Bone marrow (tissue), 2 donors: Measurements from ENCODE around the gene MCRIP2.

Experiments
- DNase-seq, 2 donors: peaks; one replicate each; lab custom pipeline; 2025; lab: John Stamatoyannopoulos, UW

Gene MCRIP2

DNA sequence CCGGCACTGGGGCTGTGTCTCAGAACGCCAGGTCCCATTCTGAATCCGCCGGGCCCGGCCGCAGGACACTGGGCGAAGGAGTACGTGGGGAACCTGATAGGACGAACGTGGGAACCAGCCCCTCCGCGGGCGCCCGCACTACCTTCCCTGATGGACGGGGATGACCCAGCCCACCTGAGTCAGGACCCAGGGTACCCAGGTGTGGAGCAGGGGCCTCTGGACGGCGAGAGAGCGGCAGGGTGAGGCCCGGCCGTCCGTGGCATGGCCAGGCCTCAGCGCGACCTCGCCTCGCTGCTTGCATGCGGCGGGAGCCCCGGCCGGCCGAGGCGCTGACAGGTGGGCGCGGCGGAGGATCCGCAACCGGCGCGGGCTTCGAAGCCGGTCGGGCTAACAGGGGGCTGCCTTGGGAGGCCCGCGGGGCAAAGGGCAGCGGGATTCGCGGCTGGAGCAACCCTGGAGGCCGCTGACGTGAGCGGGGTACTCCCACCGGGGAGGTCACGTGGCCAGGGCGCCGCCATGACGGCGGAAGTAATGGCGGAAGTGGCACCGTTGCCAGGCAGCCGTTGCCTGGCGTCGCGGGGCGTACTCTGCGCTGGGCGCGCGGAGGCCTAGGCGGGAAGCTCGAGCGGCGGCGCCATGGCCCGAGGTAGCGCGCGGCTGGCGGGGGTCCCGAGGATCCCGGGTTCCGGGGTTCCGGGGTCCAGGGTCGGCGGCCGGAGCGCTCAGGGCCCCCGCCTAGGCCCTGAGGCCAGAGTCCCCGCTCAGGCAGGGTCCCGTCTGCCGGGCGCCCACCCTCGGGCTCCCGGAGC is 7.4 kb downstream of the MCRIP2 start, which contains the start of gene WDR90:
TSS of gene WDR90 (plus strand) at position 585 of the 809 bp plus-strand sequence. CDS start at position 637, 52 bp downstream.
- peak; percentile 84 to 85 for DNase-seq

DNA sequence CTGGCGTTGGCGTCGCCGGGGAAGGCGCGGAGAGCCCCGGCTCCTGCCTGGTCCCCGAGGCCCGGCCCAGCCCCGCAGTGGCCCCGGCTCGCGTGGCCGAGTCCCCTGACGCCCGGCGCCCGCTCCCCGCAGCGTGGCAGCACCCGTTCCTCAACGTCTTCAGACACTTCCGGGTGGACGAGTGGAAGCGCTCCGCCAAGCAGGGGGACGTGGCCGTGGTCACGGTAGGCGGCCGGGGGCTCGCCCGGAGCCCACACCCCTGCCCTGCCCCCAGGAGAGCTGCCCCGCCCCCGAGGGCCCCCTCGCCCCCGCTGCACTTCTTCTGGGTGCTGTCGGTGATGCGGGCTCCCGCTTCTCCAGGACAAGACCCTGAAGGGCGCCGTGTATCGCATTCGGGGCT is 8.0 kb downstream of the MCRIP2 start:
- peak in 1 of 2 donors; percentile 36 for DNase-seq

DNA sequence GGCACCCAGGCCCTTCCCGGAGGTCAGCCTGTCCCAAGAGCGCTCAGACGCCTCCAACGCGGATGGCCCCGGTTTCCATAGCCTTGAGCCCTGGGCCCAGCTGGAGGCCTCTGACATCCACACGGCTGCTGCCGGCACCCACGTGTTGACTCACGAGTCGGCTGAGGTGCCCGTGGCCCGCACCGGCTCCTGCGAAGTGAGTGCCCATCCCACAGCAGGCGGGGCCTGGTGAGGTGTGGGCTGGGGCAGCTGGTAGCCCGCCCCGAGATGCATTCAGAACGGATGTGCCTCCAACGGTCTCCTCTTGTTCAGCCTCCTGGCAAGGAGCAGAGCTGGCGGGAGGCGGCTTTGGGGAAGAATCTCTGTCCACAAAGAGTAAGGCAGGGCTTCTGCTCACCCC is 10.2 kb downstream of the MCRIP2 start:
- no peak for DNase-seq

DNA sequence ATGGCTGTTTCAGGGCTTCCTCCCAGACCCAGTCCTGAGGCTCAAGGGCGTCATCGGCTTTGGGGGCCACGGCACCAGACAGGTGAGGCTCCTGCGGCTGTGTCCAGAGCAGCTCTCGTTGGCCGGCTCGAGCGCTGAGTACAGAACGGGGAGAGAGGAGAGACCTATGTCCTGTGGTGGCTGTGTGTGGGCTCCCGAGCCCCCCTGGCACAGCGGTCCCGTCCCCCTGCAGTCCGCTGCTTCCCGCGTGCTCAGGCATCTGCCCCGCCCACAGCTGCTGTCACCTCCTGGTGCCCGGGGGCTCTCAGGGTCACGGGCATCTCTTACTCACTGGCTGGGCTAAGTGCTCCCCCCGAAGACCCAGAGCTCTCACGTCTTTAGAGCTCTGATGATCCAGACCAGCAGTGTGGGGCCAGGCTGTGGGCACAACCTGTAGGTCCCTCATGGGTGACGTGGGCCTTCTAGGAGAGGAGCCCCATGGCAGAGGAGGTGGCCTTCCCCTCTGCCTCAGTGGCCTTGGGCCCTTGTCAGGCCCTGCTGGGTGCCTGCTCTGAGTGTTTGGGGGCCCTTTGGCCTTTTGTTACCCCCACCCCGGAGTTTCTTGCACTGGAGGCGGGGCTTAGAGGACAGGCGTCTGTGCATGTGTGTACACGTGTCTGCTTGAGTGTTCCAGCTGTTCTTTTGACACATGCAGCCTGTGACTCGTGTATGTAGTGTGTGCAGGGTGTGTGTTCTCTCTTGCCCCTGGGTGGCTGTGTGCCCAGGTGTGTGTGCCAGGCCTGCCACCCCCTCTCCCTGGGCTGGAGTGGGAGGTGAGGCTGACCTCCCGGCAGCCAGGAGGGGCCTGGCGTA is 11.1 kb downstream of the MCRIP2 start:
- DNase-seq = no peak

DNA sequence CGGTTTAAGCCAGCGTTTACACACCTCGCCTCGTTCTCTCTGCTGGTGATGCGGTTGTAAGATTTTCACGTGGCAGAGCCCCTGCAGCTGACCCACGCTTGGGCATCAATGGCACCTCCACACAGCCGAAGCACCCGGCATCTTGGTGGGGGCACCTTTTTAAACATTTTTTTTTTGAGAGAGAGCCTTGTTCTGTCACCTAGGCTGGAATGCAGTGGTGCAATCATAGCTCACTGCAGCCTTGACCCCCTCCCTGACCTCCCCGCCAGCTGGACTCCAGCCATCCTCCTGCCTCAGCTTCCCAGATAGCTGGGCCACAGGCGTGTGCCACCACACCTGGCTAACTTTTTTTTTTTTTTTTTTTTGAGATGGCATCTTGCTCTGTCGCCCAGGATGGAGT is 12.4 kb downstream of the MCRIP2 start:
- no peak for DNase-seq

DNA sequence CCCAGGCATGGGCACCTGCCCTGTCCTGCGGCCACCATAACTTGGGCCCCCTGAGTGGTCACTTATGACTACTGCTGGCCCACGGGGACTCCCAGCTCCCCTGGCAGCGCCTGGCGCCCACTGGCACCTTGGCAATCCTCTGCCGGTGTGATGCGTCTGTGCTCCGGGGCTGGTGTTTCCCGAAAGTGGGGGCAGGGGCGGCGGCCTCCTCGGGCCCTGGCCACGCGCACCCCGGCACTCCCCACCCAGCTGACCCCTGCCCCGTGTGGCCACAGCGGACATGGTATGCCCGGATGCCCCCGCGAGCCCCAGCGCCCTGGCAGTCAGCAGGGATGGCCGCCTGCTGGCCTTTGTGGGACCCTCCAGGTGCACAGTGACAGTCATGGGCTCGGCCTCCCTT is 15.9 kb downstream of the MCRIP2 start:
- DNase-seq = no peak

DNA sequence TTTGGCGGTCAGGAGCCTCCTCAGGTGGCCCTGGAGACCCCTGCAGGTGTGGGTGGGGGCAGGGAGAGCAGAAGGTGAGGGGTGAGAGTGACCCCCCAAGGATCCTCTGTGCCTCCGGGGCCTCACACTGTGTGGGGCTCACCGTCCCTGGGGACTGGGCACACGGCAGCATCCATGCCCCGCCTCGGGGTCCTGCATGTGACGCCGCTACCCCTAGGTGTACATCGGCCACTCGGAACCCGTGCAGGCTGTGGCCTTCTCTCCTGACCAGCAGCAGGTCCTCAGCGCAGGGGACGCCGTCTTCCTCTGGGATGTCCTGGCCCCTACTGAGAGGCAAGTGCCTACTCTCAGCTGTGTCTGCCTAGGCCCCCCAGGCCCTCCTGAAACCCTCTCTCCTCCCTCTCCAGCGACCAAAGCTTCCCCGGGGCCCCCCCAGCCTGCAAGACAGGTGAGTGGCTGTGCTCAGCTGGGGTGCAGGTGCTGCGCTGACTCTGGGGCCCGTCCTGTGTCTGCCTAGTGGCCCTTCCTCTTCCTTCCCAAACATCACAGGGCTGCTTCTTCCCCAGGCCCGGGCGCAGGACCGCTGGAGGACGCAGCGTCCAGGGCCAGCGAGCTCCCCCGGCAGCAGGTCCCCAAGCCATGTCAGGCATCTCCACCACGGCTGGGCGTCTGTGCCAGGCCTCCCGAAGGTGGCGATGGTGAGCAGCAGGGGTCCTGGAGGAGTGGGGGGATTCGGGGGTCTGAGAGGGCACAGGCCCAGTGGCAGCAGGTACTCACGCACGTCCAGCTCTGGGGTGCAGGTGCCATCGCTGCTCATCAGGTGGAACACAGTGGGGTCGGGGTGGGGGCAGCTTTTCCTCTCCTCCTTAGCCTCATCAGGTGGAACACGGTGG is 17.3 kb downstream of the MCRIP2 start:
- no peak for DNase-seq

DNA sequence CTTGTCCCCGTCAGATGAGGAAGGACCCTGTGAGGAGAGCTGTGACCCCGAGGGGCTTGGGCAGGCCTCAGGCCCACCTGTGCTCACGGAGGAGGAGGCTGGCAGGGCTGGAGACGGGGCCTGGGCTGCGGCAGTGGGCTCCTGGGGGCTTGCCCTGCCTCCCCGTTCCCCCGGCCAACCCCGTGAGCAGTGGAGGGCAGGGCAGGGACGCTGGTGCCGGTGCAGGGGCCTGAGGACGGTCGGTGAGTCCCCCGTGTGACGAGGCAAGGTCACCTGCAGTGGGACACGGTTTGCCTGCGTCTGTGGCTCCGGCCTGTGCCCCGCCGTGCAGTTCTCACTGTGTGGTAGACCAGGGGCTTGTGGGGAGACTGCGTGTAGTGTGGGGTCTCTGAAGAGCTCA is 18.0 kb downstream of the MCRIP2 start:
- no peak for DNase-seq

DNA sequence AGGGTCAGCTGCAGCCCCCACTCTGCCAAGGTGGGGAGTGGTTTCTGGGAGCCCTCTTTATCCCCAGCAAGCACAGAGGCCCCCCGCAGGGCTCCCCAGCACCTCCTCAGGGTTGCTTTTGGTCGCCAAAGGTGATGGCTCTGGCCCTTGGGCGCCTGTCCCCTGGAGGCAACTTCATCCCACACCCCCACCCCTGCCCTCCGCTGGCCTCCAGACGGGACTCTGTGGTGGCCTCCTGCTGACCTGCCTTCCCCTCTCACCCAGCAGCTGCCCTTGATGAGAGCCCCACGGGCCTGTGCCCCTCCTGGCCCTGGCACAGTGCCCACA is 18.5 kb downstream of the MCRIP2 start:
- no peak for DNase-seq

DNA sequence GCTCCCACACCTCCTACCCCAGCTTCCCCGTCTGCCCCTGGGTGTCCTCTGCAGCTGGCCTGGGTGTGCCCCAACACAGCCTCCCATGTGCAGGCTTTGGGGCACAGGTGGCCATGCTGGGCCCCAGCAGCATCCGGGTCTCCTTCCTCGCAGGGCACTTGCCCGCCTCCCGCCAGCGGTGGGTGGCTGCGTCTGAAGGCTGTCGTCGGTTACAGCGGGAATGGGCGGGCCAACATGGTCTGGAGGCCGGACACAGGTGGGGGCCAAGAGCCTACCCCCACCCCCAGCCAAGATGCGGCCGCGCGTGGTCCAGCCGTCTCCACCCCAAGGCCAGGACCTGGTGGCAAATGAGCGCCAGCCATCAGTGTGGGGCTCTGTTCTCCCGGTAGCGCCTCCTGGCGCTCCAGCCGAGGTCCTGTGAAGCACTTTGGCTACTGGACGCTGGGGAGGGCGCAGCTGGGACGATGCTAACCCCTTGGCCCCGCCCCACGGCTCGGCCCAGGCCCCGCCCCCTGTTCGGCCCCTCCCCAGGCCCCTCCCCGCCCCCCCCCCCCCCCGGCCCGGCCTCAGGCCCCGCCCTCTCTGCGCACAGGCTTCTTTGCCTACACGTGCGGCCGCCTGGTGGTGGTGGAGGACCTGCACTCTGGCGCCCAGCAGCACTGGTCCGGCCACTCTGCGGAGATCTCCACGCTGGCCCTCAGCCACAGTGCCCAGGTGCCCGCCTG is 19.0 kb downstream of the MCRIP2 start:
- peak in 1 of 2 donors; percentile 66 for DNase-seq

DNA sequence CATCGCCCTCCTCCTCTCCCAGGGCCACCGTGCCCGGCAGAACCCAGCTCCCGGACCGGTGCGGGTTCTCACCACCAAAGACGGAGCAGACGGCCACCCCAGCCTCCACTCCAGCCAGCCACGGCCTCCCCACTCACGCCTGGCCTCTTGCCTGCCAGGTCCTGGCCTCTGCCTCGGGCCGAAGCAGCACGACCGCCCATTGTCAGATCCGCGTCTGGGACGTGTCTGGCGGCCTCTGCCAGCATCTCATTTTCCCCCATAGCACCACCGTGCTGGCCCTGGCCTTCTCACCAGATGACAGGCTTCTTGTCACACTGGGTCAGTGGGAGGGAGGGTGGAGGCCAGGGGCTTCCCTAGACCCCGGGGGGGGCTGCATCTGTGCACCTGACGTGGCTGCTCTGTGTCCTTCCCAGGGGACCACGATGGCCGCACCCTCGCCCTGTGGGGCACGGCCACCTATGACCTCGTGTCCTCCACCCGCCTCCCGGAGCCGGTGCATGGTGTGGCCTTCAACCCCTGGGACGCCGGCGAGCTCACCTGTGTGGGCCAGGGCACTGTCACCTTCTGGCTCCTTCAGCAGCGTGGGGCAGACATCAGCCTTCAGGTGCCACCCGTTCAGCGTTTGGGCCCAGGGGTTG is 19.7 kb downstream of the MCRIP2 start:
- DNase-seq = no peak

DNA sequence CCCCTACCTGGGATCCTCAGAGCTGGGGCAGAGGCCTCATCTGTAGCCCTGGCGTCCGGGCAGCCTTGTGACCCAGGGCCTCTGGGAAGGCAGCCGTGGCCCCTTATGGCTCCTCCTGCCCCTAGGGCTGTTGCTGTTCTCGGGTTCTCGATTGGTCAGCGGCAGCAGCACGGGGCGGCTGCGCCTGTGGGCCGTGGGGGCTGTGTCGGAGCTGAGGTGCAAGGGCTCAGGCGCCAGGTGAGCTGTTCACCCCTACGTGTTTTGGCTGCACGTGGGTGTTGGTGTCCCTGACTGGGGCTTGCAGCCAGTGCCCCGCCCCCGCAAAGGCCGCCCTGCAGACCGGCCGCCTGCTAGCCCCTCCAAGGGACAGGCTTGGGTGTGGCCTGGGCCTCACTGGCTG is 20.5 kb downstream of the MCRIP2 start:
- no peak for DNase-seq

DNA sequence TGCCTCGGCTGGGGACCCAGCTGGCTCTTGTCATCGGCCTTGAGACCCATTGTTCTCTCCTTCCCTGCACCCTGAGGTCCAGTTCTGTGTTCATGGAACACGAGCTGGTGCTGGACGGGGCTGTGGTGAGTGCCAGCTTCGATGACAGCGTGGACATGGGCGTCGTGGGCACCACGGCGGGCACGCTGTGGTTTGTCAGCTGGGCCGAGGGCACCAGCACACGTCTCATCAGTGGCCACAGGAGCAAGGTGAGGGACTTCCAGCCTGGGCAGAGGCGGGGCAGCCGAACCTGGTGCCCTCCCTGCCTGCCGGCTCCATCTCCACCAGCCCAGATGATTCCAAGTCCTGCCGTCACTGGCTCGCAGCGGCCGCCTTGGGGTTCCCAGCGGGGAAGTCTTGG is 21.0 kb downstream of the MCRIP2 start:
- no peak for DNase-seq

DNA sequence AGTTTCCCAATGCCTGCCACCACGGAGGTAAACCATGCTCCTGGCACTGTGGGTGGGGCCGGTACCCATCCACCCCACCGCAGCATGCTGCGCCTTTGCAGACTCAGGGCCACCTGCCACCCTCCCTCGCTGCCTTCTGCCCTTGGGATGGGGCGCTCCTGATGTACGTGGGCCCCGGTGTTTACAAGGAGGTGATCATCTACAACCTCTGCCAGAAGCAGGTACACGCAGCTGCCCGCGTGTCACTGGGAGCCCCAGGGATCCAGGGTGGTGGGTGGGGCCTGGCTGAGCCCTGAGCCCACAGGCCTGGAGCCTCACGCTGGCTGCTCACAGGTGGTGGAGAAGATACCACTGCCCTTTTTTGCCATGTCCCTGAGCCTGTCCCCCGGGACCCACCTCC is 24.9 kb downstream of the MCRIP2 start:
- DNase-seq = no peak

DNA sequence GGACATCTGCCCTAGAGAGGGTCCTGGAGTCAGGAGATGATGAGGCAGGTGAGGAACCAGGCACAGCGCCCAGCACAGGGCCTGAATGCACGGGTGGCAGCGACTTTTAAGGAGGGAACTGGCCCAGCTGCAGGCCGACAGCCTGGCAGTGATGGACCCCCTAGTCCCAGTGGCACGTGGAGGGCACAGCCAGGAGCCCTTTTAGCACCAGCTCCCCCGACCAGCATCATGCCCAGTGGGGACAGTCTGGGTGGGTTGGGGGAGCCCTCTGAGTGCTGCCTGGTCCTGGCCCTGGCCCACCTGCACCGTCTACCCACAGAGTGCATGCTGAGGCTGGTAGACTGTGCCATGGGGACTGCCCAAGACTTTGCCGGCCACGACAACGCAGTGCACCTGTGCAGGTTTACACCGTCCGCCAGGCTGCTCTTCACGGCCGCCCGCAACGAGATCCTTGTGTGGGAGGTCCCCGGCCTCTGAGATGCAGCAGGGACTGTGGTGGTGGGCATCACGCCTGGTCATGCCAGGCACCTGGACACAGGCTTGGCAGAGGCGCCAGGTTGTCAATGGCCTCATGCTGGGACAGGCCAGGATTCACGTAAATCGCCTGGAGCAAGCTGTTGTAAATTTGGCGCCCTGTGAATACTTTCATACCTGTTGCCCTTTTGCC is 25.6 kb downstream of the MCRIP2 start:
- no peak for DNase-seq

DNA sequence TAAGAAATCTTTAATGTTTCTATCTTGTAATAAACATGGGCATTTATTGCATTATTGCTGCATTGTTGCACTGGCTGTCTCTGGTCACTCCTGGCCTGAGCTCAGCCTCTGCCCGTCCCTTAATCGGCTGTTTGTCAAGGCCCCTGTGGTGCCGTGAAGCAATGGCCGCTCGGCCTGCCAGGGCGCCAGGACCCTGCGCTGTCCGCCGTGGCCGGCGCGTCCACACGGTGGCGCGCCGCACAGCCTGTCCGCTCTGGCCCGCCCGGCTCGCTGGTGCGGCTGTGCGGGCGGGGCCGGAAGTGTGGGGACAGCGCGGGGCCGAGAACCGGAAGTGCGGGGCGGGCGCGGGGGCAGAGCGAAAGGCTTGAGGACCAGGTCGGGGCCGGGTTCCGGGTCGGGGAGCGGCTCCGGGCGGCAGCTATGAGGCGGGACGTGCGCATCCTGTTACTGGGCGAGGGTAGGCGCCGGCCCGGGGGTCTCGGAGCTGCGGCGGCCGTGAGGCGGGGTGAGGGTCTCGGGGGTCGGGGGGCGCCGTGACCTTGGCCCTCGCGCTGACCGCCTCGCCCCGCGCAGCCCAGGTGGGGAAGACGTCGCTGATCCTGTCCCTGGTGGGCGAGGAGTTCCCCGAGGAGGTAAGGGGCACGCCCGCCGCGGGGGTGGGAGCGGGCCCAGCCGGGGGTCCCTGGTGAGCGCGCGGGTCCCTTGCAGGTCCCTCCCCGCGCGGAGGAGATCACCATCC is 26.3 kb downstream of the MCRIP2 start, which contains the start of gene RHOT2:
TSS of gene RHOT2 (plus strand) at position 353 of the 739 bp plus-strand sequence. CDS start at position 421, 68 bp downstream.
- peak; percentile 71 to 88 for DNase-seq

DNA sequence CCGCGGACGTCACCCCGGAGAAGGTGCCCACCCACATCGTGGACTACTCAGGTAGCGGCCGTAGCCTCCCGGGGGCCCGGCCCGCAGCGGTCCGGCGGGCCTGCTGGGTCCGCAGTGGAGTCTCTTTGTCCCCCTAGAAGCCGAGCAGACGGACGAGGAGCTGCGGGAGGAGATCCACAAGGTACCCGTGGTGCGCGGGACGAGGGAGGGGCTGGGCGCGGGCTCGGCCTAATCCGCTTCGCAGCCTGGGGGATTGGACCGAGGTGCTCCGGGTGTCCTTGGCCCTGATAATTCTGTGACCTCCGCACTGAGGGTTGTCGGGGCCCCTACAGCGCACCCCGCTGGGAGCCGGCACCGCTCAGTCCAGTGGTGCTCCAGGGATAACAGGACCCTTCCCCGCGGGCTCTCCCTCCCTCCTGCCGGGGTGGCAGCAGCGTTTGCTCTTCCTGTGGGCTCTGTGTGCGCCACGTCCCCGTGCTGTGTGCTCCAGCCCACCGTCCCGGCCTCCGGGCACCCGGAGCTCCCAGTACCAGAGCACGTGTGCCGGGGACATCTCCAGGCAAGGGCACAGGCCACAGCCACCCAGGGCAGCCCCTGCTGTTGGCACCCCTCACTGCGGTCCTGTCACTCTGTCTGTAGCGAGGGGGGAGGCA is 27.0 kb downstream of the MCRIP2 start:
- no peak for DNase-seq

DNA sequence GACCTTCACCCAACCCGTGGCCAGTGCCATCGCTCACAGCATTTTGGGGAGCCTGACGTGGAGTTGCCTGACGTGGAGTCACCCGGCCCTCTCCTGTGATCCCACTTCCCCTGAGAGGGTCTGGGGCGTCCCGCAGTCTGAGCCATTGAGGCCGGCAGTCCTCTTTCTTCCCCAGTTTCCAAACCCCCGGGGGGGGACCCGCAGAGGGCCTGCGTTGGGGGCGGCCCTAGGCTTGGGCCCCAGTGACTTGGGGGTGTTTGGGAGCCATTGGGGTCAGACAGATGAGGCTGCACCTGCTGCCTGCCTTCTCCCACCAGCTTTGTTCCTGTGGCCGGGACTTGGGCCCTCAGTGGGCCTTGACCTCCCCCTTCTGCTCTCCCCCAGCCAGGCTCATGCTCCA is 28.0 kb downstream of the MCRIP2 start:
- no peak for DNase-seq
